Measurements from ENCODE around the gene TRPT1. TPM values are rescaled to one million over a fixed set of nuclear protein-coding genes. Genes with fewer than 3 reads are reported as not detected.

TRPT1 gene
- polyA plus RNA-seq, 6 donors from 2014 or later, result 60.7 to 97.6 (median 86.0) TPM

DNA sequence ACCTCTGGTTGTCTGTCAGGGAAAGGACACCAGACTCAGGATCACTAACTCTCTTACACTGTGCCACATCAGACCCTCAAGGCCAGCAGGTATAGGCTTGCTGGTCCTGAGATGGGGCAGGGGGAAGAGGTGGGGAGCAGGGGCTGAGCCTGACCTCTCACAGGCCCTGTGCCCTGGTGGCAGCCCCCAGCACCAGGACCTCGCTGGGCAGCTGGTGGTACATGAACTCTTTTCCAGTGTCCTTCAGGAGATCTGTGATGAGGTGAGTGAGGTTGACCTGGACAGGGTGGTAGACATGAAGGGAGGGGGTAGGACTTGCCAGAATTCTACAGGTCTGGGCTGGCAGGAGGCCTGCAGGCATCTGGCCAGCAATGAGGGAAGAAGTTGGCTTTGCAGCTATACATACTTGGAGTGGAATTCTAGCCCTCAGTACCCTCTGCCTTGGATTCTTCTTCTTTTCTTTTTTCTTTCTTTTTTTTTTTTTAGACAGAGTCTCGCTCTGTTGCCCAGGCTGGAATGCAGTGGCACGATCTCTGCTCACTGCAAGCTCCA is 1.5 kb upstream of the TRPT1 start:
- H3K36me3 Mint-ChIP-seq, result no peaks in the 10 kb centered on the region
- ATAC-seq (ENCODE audit: low read depth in 2 of 2) (no peak), DNase-seq (no peak)
- H3K27ac Mint-ChIP-seq, result peak overlapping the region in 5 of 6 donors; percentile 84 to 96 (median 92)
- peaks cover 30 to 62% (median 58%) of the 10 kb centered on the region in 3 donors for H3K4me1 Mint-ChIP-seq
- no peaks in the 10 kb centered on the region for H3K9me3 Mint-ChIP-seq
- H3K4me3 Mint-ChIP-seq, result peak overlapping the region; percentile 87 to 96 (median 94)
- H3K27me3 Mint-ChIP-seq, result no peaks in the 10 kb centered on the region

GRCh38 chr11:64226507-64227051 is 593 bp upstream of the TRPT1 start:
- H3K4me3 Mint-ChIP-seq, result peak overlapping the region; percentile 87 to 96 (median 94)
- no peaks in the 10 kb centered on the region for H3K9me3 Mint-ChIP-seq
- peaks cover 21 to 53% (median 49%) of the 10 kb centered on the region in 3 donors for H3K4me1 Mint-ChIP-seq
- ATAC-seq (ENCODE audit: low read depth in 2 of 2), result peak; percentile 20 to 26
- no peaks in the 10 kb centered on the region for H3K27me3 Mint-ChIP-seq
- peak overlapping the region; percentile 91 to 96 (median 92) for H3K27ac Mint-ChIP-seq
- peak; percentile 72 for DNase-seq
- H3K36me3 Mint-ChIP-seq, result no peaks in the 10 kb centered on the region

GRCh38 chr11:64224891-64225607 is 937 bp downstream of the TRPT1 start:
- H3K4me3 Mint-ChIP-seq, result peak overlapping the region; percentile 33 to 96 (median 94)
- no peaks in the 10 kb centered on the region for H3K36me3 Mint-ChIP-seq
- no peaks in the 10 kb centered on the region for H3K27me3 Mint-ChIP-seq
- H3K9me3 Mint-ChIP-seq, result no peaks in the 10 kb centered on the region
- H3K27ac Mint-ChIP-seq, result peak overlapping the region; percentile 33 to 96 (median 76)
- peaks cover 21 to 43% (median 41%) of the 10 kb centered on the region in 3 donors for H3K4me1 Mint-ChIP-seq
- ATAC-seq (ENCODE audit: low read depth in 2 of 2) (no peak), DNase-seq (no peak)

GRCh38 chr11:64224151-64224890 is 1.7 kb downstream of the TRPT1 start:
- no peaks in the 10 kb centered on the region for H3K9me3 Mint-ChIP-seq
- no peaks in the 10 kb centered on the region for H3K36me3 Mint-ChIP-seq
- DNase-seq (no peak), ATAC-seq (ENCODE audit: low read depth in 2 of 2) (no peak)
- H3K27me3 Mint-ChIP-seq, result no peaks in the 10 kb centered on the region
- H3K4me3 Mint-ChIP-seq, result peak overlapping the region; percentile 63 to 96 (median 92)
- H3K27ac Mint-ChIP-seq, result peak overlapping the region in 4 of 6 donors; percentile 69 to 96 (median 80)
- H3K4me1 Mint-ChIP-seq, result peaks cover 18 to 35% (median 34%) of the 10 kb centered on the region in 3 donors

DNA sequence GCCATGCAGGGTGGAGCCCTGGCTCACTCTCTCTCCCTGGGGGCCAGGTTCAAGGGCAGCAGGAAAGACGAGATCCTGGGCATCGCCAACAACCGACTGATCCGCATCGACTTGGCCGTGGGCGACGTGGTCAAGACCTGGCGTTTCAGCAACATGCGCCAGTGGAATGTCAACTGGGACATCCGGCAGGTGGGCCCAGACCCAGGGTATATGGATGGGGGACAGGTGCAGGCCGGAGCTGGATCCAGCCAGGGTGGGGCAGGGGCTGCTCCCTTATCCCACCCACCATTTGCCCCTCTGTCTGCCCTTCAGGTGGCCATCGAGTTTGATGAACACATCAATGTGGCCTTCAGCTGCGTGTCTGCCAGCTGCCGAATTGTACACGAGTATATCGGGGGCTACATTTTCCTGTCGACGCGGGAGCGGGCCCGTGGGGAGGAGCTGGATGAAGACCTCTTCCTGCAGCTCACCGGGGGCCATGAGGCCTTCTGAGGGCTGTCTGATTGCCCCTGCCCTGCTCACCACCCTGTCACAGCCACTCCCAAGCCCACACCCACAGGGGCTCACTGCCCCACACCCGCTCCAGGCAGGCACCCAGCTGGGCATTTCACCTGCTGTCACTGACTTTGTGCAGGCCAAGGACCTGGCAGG is 2.9 kb downstream of the TRPT1 start:
- DNase-seq (no peak), ATAC-seq (ENCODE audit: low read depth in 2 of 2) (no peak)
- Mint-ChIP-seq H3K9me3 (no peaks in the 10 kb centered on the region), H3K4me3 (no peak overlapping the region), H3K4me1 (peaks cover 17 to 35% (median 26%) of the 10 kb centered on the region in 3 donors), H3K27ac (peak overlapping the region in 2 of 6 donors; percentile 4 to 65), H3K36me3 (no peaks in the 10 kb centered on the region), H3K27me3 (no peaks in the 10 kb centered on the region)

DNA sequence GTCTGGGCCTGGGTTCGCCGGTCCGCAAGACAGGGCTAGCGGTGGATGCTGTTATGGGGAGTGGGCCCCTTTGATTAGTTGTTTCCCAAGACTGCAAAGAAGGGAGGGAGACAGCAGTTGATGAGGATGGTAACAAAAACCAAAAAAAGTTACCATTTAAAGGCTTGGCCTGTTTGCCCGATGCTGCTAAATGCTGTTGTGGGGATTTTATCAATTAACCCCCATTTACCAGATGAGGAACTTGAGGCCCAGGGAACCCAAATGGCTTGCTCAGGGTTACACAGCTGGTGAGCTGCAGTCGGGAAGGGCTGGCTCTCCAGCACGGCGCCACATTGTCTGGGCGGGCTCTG is 3.4 kb downstream of the TRPT1 start:
- DNase-seq (no peak), ATAC-seq (ENCODE audit: low read depth in 2 of 2) (no peak)
- no peak overlapping the region for H3K4me3 Mint-ChIP-seq
- H3K9me3 Mint-ChIP-seq, result no peaks in the 10 kb centered on the region
- H3K36me3 Mint-ChIP-seq, result no peaks in the 10 kb centered on the region
- H3K4me1 Mint-ChIP-seq, result peaks cover 16 to 31% (median 21%) of the 10 kb centered on the region in 3 donors
- H3K27me3 Mint-ChIP-seq, result no peaks in the 10 kb centered on the region
- peak overlapping the region in 1 of 6 donors; percentile 4 for H3K27ac Mint-ChIP-seq

GRCh38 chr11:64220798-64221197 is 5.2 kb downstream of the TRPT1 start:
- peaks cover 12 to 22% (median 14%) of the 10 kb centered on the region in 3 donors for H3K4me1 Mint-ChIP-seq
- no peaks in the 10 kb centered on the region for H3K36me3 Mint-ChIP-seq
- no peak overlapping the region for H3K4me3 Mint-ChIP-seq
- H3K27ac Mint-ChIP-seq, result no peak overlapping the region
- DNase-seq (no peak), ATAC-seq (ENCODE audit: low read depth in 2 of 2) (no peak)
- H3K9me3 Mint-ChIP-seq, result no peaks in the 10 kb centered on the region
- no peaks in the 10 kb centered on the region for H3K27me3 Mint-ChIP-seq

GRCh38 chr11:64220271-64220670 is 5.7 kb downstream of the TRPT1 start:
- Mint-ChIP-seq H3K4me3 (no peak overlapping the region), H3K36me3 (peaks cover 0 to 2% of the 10 kb centered on the region in 2 donors), H3K27ac (peak overlapping the region in 1 of 6 donors; percentile 69), H3K27me3 (no peaks in the 10 kb centered on the region), H3K4me1 (peaks cover 15 to 22% (median 17%) of the 10 kb centered on the region in 3 donors), H3K9me3 (no peaks in the 10 kb centered on the region)
- DNase-seq (no peak), ATAC-seq (ENCODE audit: low read depth in 2 of 2) (no peak)

- H3K4me3 Mint-ChIP-seq, result no peak overlapping the region
- no peaks in the 10 kb centered on the region for H3K27me3 Mint-ChIP-seq
- no peaks in the 10 kb centered on the region for H3K9me3 Mint-ChIP-seq
- peaks cover 0 to 6% of the 10 kb centered on the region in 2 donors for H3K36me3 Mint-ChIP-seq
- DNase-seq (no peak), ATAC-seq (ENCODE audit: low read depth in 2 of 2) (no peak)
- H3K4me1 Mint-ChIP-seq, result peaks cover 17 to 22% (median 19%) of the 10 kb centered on the region in 3 donors
- H3K27ac Mint-ChIP-seq, result peak overlapping the region in 1 of 6 donors; percentile 69
These were observed 6.2 kb downstream of the TRPT1 start for GRCh38 chr11:64219755-64220154.

DNA sequence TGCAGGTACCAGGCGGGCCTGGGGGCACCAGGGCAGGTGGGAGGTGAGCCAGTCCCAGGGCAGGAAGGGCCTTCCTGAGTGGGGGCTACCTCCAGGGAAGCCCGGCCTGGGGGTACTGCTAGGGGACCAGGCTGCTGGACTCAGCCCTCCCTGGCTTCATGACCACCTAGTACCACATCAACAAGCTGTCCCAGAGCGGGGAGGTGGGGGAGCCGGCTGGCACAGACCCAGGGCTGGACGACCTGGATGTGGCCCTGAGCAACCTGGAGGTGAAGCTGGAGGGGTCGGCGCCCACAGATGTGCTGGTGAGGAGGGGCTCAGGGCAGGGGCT is 6.7 kb downstream of the TRPT1 start:
- H3K27me3 Mint-ChIP-seq, result no peaks in the 10 kb centered on the region
- peaks cover 17 to 22% (median 18%) of the 10 kb centered on the region in 3 donors for H3K4me1 Mint-ChIP-seq
- no peak for DNase-seq
- peaks cover 0 to 6% of the 10 kb centered on the region in 2 donors for H3K36me3 Mint-ChIP-seq
- no peak overlapping the region for H3K4me3 Mint-ChIP-seq
- no peaks in the 10 kb centered on the region for H3K9me3 Mint-ChIP-seq
- peak overlapping the region in 1 of 6 donors; percentile 88 for H3K27ac Mint-ChIP-seq
- no peak for ATAC-seq (ENCODE audit: low read depth in 2 of 2)

DNA sequence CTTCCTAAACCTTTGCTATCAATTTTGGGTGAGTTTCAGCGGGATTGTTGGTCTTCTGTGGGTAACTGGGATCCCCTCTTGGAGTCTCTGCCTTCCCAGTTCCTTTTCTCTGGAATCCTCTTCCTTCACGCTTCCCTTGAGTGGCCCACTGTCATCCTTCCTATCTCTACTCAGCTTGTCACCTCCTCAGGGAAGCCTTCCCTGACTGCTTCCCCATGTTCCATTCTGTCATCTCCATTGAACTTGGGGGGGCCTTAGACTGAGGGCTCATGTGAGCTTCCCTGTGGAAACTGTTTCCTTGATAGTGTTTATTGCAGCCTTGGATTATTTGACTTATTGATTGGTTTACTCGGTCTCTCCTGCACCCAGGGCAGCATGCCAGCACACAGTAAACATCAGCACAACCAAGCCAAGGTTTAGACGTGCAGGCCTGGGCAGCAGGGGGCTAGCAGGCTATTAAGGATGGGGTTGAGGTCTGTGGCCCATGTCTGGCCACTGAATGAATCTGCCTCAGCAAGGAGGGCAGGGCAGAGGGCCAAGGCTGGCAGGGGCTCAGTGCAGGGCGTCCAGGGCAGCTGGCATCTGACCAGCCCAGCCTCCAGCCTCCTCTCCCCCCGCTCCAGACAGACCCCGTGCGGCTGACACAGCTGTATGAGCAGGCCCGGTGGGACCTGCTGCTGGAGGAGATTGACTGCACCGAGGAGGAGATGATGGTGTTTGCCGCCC is 7.2 kb downstream of the TRPT1 start:
- no peak overlapping the region for H3K4me3 Mint-ChIP-seq
- peaks cover 16 to 22% (median 22%) of the 10 kb centered on the region in 3 donors for H3K4me1 Mint-ChIP-seq
- peaks cover 0 to 6% of the 10 kb centered on the region in 2 donors for H3K36me3 Mint-ChIP-seq
- no peak for ATAC-seq (ENCODE audit: low read depth in 2 of 2)
- H3K27ac Mint-ChIP-seq, result peak overlapping the region in 3 of 6 donors; percentile 26 to 88 (median 35)
- H3K27me3 Mint-ChIP-seq, result no peaks in the 10 kb centered on the region
- DNase-seq, result no peak
- no peaks in the 10 kb centered on the region for H3K9me3 Mint-ChIP-seq

GRCh38 chr11:64216879-64217278 is 9.1 kb downstream of the TRPT1 start:
- peaks cover 6 to 11% of the 10 kb centered on the region in 2 donors for H3K36me3 Mint-ChIP-seq
- ATAC-seq (ENCODE audit: low read depth in 2 of 2) (no peak), DNase-seq (no peak)
- peak overlapping the region in 2 of 6 donors; percentile 24 to 38 for H3K27ac Mint-ChIP-seq
- no peaks in the 10 kb centered on the region for H3K9me3 Mint-ChIP-seq
- H3K27me3 Mint-ChIP-seq, result no peaks in the 10 kb centered on the region
- H3K4me3 Mint-ChIP-seq, result peak overlapping the region in 2 of 8 donors; percentile 25 to 56
- H3K4me1 Mint-ChIP-seq, result peaks cover 25 to 39% (median 34%) of the 10 kb centered on the region in 3 donors
